Colonic mucosa (tissue), 4 donors: ENCODE data around the gene TSACC. TPM values are rescaled to one million over a fixed set of nuclear protein-coding genes. Genes with fewer than 3 reads are reported as not detected.
"Not testable (repeated sequence)": the region's sequence is repeated elsewhere in the genome, so short reads cannot be mapped to it uniquely, and the experiment has no call there.

Experiments used
- DNase-seq: peaks from one replicate; pipeline ENCODE4 v3.0.0-alpha.2; 2020
- H3K27ac ChIP-seq: fragments of 200-600 bp; one replicate; pipeline ENCODE4 v1.8.0; 2021
- H3K27me3 ChIP-seq: fragments of 200-600 bp; one replicate; pipeline ENCODE4 v1.8.0; 2021
- H3K36me3 ChIP-seq: fragments of 200-600 bp; one replicate; pipeline ENCODE4 v1.8.0; 2021
- H3K4me1 ChIP-seq: fragments of 200-600 bp; one replicate; pipeline ENCODE4 v1.8.0; 2021; ENCODE audit warnings: mild to moderate bottlenecking
- H3K4me3 ChIP-seq: fragments of 200-600 bp; one replicate; pipeline ENCODE4 v1.8.0; 2021
- H3K9ac ChIP-seq, 2 donors: one replicate each; pipeline ENCODE4 v1.7.0; 2013; ENCODE audit warnings: control low read depth in 2 of 2, low read depth in 2 of 2, low read length in 2 of 2
- H3K9me3 ChIP-seq: fragments of 200-600 bp; one replicate; pipeline ENCODE4 v1.8.0; 2021
- CTCF ChIP-seq: fragments of 200-600 bp; IDR thresholded peaks from one replicate; pipeline ENCODE4 v1.8.0; 2022; ENCODE audit warnings: antibody characterized with exemption, mild to moderate bottlenecking
- intact Hi-C: fragments of 100-400 bp; cut with DNase I; formaldehyde crosslinking; loops from one replicate; pipeline ENCODE4 v1.14.1; 2022
- total RNA-seq, 2 donors: library from RNA; stranded (reverse); fragmentation: NEBNext Ultra II Directional in 1 of 2; extraction: Animal tissue kit (Norgen Biotek cat#: 25700) in 1 of 2; gene quantifications; one replicate each; pipeline ENCODE4 v1.2.1, GENCODE V29; 2021
- donor health status: healthy.
- donor health status: DM: no; HTN: no; CAD: no.
- donor health status: DM: no; HTN: no; CAD: no.

Gene TSACC
- total RNA-seq, 2 donors from 2014 or later = not detected

- no peak for TF ChIP-seq CTCF
- Histone ChIP-seq H3K9me3 (no peaks in the 10 kb centered on the region), H3K27me3 (no peaks in the 10 kb centered on the region), H3K36me3 (peaks cover 18% of the 10 kb centered on the region), H3K27ac (no peak overlapping the region), H3K4me1 (no peaks in the 10 kb centered on the region), H3K9ac (no peak overlapping the region), H3K4me3 (no peak overlapping the region)
- DNase-seq = no peak
- intact Hi-C loops = no loop called here
Observed at GRCh38 chr1:156310962-156311361, 27.4 kb upstream of the TSACC start.

- Histone ChIP-seq H3K9ac (no peak overlapping the region), H3K36me3 (peaks cover 23% of the 10 kb centered on the region), H3K4me1 (no peaks in the 10 kb centered on the region), H3K27ac (no peak overlapping the region), H3K9me3 (no peaks in the 10 kb centered on the region), H3K4me3 (no peak overlapping the region), H3K27me3 (no peaks in the 10 kb centered on the region)
- intact Hi-C loops = no loop called here
- no peak for DNase-seq
- TF ChIP-seq CTCF = no peak
Observed at GRCh38 chr1:156316909-156317308, 21.4 kb upstream of the TSACC start.

- no peak for DNase-seq
- no peak overlapping the region for H3K27ac ChIP-seq
- no peaks in the 10 kb centered on the region for H3K4me1 ChIP-seq
- no peaks in the 10 kb centered on the region for H3K27me3 ChIP-seq
- peak; percentile 39 for TF ChIP-seq CTCF
- intact Hi-C loops = no loop called here
- no peak overlapping the region for H3K9ac ChIP-seq
- no peak overlapping the region for H3K4me3 ChIP-seq
- H3K9me3 ChIP-seq = no peaks in the 10 kb centered on the region
- peaks cover 23% of the 10 kb centered on the region for H3K36me3 ChIP-seq
Observed at GRCh38 chr1:156319664-156320063, 18.7 kb upstream of the TSACC start.

GRCh38 chr1:156320560-156320959, 17.8 kb upstream of the TSACC start:
- no peak overlapping the region for H3K9ac ChIP-seq
- TF ChIP-seq CTCF = no peak
- DNase-seq = no peak
- no peaks in the 10 kb centered on the region for H3K4me1 ChIP-seq
- no peak overlapping the region for H3K4me3 ChIP-seq
- H3K36me3 ChIP-seq = peaks cover 23% of the 10 kb centered on the region
- H3K9me3 ChIP-seq = no peaks in the 10 kb centered on the region
- no peak overlapping the region for H3K27ac ChIP-seq
- intact Hi-C loops = no loop called here
- no peaks in the 10 kb centered on the region for H3K27me3 ChIP-seq

- H3K9ac ChIP-seq, H3K4me3 ChIP-seq, DNase-seq, intact Hi-C loops, H3K27me3 ChIP-seq, H3K27ac ChIP-seq, H3K9me3 ChIP-seq, H3K4me1 ChIP-seq: not testable (repeated sequence)
- peaks cover 19% of the 10 kb centered on the region for H3K36me3 ChIP-seq
Observed at GRCh38 chr1:156323179-156323578, 15.1 kb upstream of the TSACC start.

- H3K4me3 ChIP-seq = no peak overlapping the region
- intact Hi-C loops = no loop called here
- no peaks in the 10 kb centered on the region for H3K9me3 ChIP-seq
- H3K27ac ChIP-seq = no peak overlapping the region
- no peak for TF ChIP-seq CTCF
- no peak overlapping the region for H3K9ac ChIP-seq
- H3K36me3 ChIP-seq = peaks cover 12% of the 10 kb centered on the region
- H3K27me3 ChIP-seq = no peaks in the 10 kb centered on the region
- H3K4me1 ChIP-seq = peaks cover 8% of the 10 kb centered on the region
- DNase-seq = no peak
Observed at GRCh38 chr1:156336242-156336641, 2.1 kb upstream of the TSACC start.
